ENCODE results near the gene ATOSB.

Gene ATOSB

DNA sequence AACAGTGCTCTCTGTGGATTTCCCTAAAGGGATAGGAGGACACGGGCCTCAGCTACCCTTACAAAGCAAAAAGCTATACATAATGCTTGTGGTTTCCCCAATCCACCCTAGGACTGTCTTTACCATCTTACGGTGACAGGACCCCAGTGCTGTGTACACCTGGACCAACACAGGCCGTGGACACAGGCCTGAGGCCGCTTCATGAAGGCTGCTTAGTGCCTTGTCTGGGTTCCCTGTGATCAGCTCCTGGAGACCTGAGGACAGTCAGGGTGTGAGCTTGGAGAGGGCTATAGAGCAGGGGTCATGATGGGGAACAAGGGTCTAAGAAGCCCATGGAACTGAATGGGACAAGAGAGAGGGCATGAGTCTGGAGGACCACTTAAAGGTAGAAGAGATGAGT is 38.8 kb downstream of the ATOSB start:
- Mint-ChIP-seq H3K27ac (no peak overlapping the region), H3K36me3 (peaks cover 23% of the 10 kb centered on the region)

GRCh38 chr9:35075358-35075757 is 40.3 kb downstream of the ATOSB start:
- no peaks in the 10 kb centered on the region for H3K9me3 Mint-ChIP-seq
- H3K36me3 Mint-ChIP-seq = peaks cover 30% of the 10 kb centered on the region
- no peak for ATAC-seq
- no peak overlapping the region for H3K27ac Mint-ChIP-seq
- H3K4me3 Mint-ChIP-seq = no peak overlapping the region
- H3K4me1 Mint-ChIP-seq = peaks cover 54% of the 10 kb centered on the region
- H3K27me3 Mint-ChIP-seq = no peaks in the 10 kb centered on the region

More for the DNA sequence above, 38.8 kb downstream of the ATOSB start:
- peaks cover 47% of the 10 kb centered on the region for H3K4me1 Mint-ChIP-seq
- no peak for ATAC-seq
- no peaks in the 10 kb centered on the region for H3K9me3 Mint-ChIP-seq
- no peaks in the 10 kb centered on the region for H3K27me3 Mint-ChIP-seq
- no peak overlapping the region for H3K4me3 Mint-ChIP-seq

DNA sequence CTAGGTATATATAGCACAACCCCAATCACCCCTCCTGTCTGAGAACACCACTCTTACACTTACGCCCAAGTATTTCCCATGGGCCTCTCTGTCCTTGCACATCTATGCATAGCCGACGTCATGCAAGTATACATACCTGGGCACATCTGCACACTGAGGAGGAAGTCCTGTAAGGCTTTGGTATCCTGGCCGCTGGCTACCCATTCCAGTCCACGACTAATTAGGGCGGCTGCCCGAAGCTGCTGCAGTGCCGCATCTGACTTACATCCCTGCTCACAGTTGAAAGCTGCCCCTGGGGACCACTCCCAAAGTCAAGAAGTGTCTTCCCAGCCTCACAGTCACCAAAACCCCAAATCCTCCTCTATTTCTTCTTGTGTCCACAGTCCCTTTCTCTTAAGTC is 40.9 kb downstream of the ATOSB start:
- Mint-ChIP-seq H3K27ac (no peak overlapping the region), H3K27me3 (no peaks in the 10 kb centered on the region), H3K36me3 (peaks cover 34% of the 10 kb centered on the region), H3K9me3 (no peaks in the 10 kb centered on the region), H3K4me3 (no peak overlapping the region), H3K4me1 (peaks cover 54% of the 10 kb centered on the region)
- ATAC-seq = no peak

GRCh38 chr9:35074141-35074540 is 41.5 kb downstream of the ATOSB start:
- Mint-ChIP-seq H3K27me3 (no peaks in the 10 kb centered on the region), H3K36me3 (peaks cover 34% of the 10 kb centered on the region), H3K4me3 (no peak overlapping the region), H3K27ac (no peak overlapping the region), H3K9me3 (no peaks in the 10 kb centered on the region), H3K4me1 (peaks cover 56% of the 10 kb centered on the region)
- no peak for ATAC-seq

DNA sequence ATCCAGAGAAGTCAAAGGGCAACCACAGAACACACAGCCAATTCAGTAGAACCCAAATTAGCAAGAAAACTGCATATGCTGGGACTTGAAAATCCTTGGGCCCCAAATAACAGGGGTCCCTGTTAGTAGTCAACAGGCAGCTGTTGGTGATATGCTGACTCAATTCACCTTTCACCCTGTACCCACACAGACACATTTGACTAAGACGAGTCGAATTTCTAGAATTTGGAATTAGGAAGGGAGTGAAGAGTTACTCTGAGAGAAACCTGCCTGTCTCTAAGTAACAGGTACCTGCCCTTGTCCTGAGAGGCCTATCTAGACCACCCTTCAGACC is 42.4 kb downstream of the ATOSB start:
- peaks cover 38% of the 10 kb centered on the region for H3K36me3 Mint-ChIP-seq
- H3K27me3 Mint-ChIP-seq = no peaks in the 10 kb centered on the region
- no peak for ATAC-seq
- peak overlapping the region; percentile 82 for H3K4me3 Mint-ChIP-seq
- peak overlapping the region; percentile 85 for H3K27ac Mint-ChIP-seq
- peaks cover 56% of the 10 kb centered on the region for H3K4me1 Mint-ChIP-seq
- H3K9me3 Mint-ChIP-seq = no peaks in the 10 kb centered on the region

DNA sequence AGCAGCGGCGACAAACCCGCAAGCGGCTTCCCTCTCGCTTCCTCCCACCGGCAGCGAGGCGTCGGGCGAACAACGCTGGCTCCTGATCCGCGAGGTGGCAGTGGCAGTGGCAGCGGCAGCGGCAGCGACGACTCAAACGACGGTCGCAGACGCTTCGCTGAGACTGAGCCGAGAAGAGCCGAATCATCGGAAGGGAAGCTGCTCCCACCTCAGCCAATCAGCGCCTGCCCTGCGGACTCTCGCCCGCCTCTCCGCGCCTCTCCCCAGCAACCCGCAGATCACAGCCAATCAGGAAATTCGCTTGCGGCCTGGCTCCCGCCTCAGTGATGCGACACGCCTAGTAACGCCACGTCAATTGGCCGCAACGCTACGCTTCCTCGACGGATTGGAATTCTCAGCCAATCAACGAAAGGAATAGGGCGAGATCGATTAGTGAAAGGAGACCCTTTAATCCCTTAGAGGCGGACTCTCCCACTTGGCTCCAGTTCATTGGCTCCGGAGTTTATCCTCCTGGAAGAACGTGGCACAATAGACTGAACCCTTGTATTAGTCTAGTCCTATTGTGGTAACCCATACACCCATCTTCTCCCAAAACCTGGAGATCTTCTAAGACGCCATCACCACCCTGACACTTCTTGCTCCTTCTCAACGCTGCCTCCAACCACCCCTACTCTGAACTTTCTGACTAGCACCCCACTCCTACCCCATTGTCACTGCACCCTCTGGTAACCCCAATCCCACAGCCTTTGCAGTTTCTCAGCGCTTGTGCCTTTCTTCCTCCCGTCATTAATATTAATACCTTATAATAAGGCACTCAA is 43.0 kb downstream of the ATOSB start, which contains the start of gene VCP:
TSS of gene VCP (minus strand) at position 165 of the 818 bp plus-strand sequence. CDS start 272 bp downstream, outside the sequence.
- H3K4me3 Mint-ChIP-seq = peak within 1 kb of the TSS; percentile 82
- H3K9me3 Mint-ChIP-seq = no peaks in the 10 kb centered on the region
- H3K36me3 Mint-ChIP-seq = peaks cover 44% of the 10 kb centered on the region
- ATAC-seq = peak; percentile 95
- H3K4me1 Mint-ChIP-seq = peaks cover 56% of the 10 kb centered on the region
- peak within 1 kb of the TSS; percentile 85 for H3K27ac Mint-ChIP-seq
- no peaks in the 10 kb centered on the region for H3K27me3 Mint-ChIP-seq

DNA sequence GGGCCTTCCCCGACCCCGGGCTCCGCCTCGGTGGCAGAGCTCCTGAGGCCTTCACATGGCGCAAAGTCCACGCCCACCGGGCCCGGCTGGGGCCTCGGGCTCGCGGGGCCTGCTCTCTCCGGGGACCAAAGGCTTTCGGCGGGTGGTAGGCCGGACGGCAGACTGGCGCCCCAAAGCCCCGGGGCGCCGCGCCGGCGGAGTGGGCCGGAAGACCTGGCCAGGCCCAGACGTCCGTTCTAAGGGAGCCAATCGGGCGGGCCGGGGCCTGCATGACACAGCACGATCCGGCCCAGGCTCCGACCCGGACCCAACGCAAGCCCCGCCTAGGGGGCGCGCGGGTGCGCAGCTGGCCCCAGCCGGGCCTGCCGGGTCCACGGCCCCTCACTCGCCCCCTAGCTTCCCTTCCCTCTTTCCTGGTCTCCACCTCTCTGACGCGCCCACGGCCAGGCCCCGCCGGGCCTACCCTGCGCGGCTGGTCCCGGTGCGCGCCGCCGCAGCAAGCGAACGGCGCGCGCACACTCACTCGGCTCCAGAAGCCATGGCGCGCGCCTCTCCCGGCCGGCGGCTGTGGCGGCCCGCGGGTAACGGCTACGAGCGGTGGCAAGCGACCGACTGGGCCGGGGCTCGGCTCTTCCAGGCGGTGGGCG is 43.7 kb downstream of the ATOSB start:
- Mint-ChIP-seq H3K27ac (peak overlapping the region; percentile 85), H3K9me3 (no peaks in the 10 kb centered on the region), H3K4me3 (peak overlapping the region; percentile 82), H3K27me3 (no peaks in the 10 kb centered on the region), H3K36me3 (peaks cover 51% of the 10 kb centered on the region), H3K4me1 (peaks cover 56% of the 10 kb centered on the region)
- peak; percentile 89 for ATAC-seq

DNA sequence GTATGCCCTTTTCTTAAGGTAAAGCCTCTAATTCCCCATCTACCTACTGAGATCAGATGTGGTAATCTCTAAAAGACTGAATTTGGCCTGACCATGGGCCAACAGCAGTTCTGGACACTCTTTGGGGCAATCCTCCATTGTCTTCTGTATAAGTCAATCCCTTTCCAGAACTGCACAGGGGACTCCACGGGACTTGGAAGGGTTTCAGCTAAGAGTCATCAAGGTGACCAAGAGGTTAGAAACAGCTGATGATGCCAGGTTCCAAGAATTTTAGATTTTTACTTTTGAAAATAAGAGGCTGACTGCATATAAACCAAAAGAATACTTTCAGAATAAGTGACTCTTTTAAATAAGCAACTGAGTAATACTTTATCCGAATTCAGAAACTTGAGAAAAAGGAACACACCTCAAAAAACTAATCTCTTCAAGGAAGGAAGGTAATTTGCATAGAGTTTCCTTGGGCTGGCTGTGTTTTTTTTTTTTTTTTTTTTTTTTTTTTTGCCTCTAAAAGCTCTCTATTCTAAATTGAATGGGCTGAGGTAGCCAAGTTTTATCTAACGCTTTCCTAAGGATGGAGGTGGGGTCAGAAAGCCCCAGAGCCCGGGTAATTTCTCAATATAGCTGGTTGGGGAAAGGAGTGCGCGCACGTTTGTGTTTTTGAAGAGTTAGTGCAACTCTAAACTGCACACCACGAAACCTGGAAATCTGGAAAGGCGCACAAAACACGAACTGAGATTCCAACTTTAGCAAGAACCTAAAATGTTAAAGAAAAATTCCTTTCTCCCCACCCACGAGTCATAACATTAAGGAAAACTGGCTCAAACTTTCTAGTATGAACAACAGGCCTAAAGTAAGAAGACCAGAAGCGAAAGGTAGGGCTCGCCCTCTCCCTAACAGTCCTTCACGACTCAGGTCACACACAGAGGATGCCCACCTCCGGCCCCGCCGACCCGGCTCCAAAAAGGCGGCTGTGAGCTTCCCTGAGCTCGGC is 44.5 kb downstream of the ATOSB start:
- peaks cover 54% of the 10 kb centered on the region for H3K36me3 Mint-ChIP-seq
- no peak for ATAC-seq

DNA sequence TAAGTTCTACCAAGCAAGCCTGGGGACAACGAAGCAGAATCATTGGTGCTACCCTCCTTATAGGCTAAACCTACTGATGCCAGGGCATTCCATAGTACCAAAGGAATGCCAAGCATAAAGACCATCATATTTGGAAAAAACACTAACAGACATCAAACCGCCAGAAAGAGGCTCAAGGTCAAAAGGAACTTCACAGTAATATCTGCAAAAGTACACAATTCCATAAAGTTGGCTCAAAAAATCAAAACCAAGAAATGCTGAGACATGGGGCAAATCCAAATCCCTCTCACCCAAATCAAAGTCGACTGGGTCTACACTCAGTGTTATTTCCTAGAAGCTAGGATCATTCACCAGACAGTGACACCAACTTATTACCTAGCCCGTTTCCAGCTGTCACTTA is 46.6 kb downstream of the ATOSB start:
- Mint-ChIP-seq H3K27ac (no peak overlapping the region), H3K9me3 (no peaks in the 10 kb centered on the region)

More for the DNA sequence above, 44.5 kb downstream of the ATOSB start:
- Mint-ChIP-seq H3K4me1 (peaks cover 57% of the 10 kb centered on the region), H3K27ac (peak overlapping the region; percentile 85), H3K9me3 (no peaks in the 10 kb centered on the region), H3K4me3 (peak overlapping the region; percentile 82), H3K27me3 (no peaks in the 10 kb centered on the region)

DNA sequence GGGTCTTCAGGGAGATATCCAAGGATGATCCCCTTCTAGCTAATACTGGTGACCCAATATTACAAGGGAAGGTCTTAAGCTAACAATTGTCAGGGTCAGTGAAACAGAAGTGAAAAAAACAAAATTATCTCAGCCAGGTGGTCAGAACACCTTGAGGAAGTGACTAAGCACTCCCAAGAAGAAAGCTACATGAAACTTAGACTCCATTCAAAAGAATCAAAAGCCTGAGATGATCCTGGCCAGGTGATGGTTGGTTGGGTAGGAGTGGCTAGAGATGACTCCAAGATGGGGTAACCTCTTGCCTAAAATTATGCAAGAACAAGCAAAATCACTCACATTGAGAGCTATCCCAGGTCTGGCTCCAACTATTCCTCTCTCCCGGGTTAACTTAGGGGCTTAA is 48.6 kb downstream of the ATOSB start:
- Mint-ChIP-seq H3K9me3 (no peaks in the 10 kb centered on the region), H3K36me3 (peaks cover 60% of the 10 kb centered on the region), H3K27me3 (no peaks in the 10 kb centered on the region), H3K4me3 (no peak overlapping the region), H3K27ac (no peak overlapping the region), H3K4me1 (peaks cover 46% of the 10 kb centered on the region)
- ATAC-seq = no peak

More for the DNA sequence above, 46.6 kb downstream of the ATOSB start:
- no peaks in the 10 kb centered on the region for H3K27me3 Mint-ChIP-seq
- H3K4me3 Mint-ChIP-seq = no peak overlapping the region
- H3K36me3 Mint-ChIP-seq = peaks cover 46% of the 10 kb centered on the region
- no peak for ATAC-seq
- H3K4me1 Mint-ChIP-seq = peaks cover 57% of the 10 kb centered on the region

DNA sequence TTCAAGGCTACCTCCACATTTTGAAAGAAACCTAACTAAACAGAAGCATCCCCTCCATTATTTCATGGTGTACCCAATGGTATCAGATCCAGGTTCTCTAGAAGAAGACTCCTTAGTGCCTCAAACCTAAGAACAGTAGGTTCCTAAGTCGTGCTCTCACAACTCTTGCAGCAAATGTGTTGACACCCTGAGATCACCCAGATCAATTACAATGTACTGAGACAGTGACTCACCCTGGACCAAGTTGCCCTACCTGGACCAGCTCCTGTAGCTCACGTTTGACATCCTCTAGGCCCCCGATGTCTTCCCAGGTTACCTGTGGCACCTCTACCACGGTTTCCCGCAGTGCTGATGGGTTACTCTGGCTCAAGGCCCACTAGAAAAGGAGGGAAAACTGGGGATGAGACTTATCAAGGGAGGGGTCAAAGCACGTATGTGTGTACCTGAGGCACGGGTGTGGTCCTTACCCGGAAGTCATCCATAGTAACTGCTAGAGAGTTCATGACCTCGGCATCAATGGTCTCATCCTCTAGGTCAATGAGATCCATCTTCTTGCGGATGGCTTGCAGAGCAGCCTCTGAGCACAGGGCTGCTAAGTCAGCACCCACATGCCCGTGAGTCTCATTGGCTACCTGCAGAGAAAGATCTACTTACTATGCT is 55.0 kb downstream of the ATOSB start:
- no peak for ATAC-seq
- Mint-ChIP-seq H3K4me3 (no peak overlapping the region), H3K9me3 (no peaks in the 10 kb centered on the region), H3K27ac (no peak overlapping the region), H3K27me3 (no peaks in the 10 kb centered on the region), H3K36me3 (peaks cover 86% of the 10 kb centered on the region), H3K4me1 (no peaks in the 10 kb centered on the region)

- H3K9me3 Mint-ChIP-seq = no peaks in the 10 kb centered on the region
- peaks cover 90% of the 10 kb centered on the region for H3K36me3 Mint-ChIP-seq
- H3K27me3 Mint-ChIP-seq = no peaks in the 10 kb centered on the region
- no peaks in the 10 kb centered on the region for H3K4me1 Mint-ChIP-seq
- no peak overlapping the region for H3K27ac Mint-ChIP-seq
- no peak for ATAC-seq
- no peak overlapping the region for H3K4me3 Mint-ChIP-seq
Observed at GRCh38 chr9:35059438-35059837, 56.2 kb downstream of the ATOSB start.

DNA sequence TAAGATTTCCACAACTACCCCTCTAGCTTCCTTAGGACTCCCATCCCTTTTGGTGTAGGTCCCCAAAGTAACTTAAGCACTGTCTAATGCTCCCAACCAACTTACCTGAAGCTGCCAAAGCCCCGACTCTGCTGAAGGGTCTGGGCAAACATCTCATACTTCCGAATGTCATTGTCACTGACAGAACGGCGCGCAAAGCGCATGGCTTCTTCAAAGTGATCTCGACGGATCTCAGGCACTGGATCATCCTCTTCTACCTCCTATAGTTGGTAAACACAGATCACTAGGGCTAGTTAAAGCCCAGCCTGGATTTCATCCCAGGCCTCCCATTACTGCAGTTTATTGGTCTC is 58.4 kb downstream of the ATOSB start:
- no peak overlapping the region for H3K27ac Mint-ChIP-seq
- peaks cover 12% of the 10 kb centered on the region for H3K4me1 Mint-ChIP-seq
- H3K4me3 Mint-ChIP-seq = no peak overlapping the region
- H3K27me3 Mint-ChIP-seq = no peaks in the 10 kb centered on the region
- no peaks in the 10 kb centered on the region for H3K9me3 Mint-ChIP-seq
- ATAC-seq = no peak
- peaks cover 97% of the 10 kb centered on the region for H3K36me3 Mint-ChIP-seq

DNA sequence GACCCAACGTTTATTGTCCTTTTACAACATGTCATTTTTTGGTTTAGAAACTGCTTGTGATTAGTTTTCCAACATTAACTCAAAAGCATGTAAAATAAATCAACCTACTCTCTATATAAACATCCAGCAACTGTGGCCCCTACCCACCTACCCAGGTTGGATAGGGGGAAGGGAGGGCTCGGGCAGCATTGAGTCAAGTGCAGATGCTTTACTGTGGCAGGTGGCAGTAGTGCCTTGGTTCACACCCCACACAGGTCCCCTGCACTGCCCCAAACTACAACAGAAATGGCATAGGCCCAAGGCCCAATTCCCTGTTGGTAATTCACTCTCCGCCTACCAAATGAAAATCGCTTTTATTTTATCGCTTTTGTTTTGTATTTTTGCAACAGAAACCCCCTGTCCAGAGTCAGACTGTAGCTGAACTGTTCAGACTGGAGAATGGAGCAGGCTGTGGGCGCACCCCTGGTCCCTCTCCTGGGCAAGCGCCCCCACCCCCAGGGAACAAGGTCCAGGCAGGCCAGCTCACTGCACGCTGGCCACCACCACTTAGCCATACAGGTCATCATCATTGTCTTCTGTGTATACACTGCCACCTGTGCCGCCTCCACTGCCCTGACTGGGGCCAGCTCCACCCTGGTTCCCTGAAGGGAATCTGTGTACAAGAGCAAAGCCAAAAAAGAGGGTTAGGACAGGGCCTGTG is 58.9 kb downstream of the ATOSB start:
- no peaks in the 10 kb centered on the region for H3K27me3 Mint-ChIP-seq
- ATAC-seq = no peak
- no peak overlapping the region for H3K27ac Mint-ChIP-seq
- H3K4me1 Mint-ChIP-seq = peaks cover 12% of the 10 kb centered on the region
- no peaks in the 10 kb centered on the region for H3K9me3 Mint-ChIP-seq
- peaks cover 97% of the 10 kb centered on the region for H3K36me3 Mint-ChIP-seq
- H3K4me3 Mint-ChIP-seq = no peak overlapping the region
